AG04450 (cell line): Measurements from ENCODE around the gene NEDD4L. TPM values are rescaled to one million over a fixed set of nuclear protein-coding genes. Genes with fewer than 3 reads are reported as not detected.

ENCODE experiments used
- CTCF ChIA-PET: fragments of 300-600, 350-600 bp; formaldehyde crosslinking; extraction: SDS; loops from one replicate; lab custom pipeline; 2022; ENCODE audit warnings: antibody characterized with exemption, inconsistent platforms; lab: Charles Lee
- POLR2A ChIA-PET: fragments of 350-600 bp; formaldehyde crosslinking; extraction: SDS; loops from one replicate; lab custom pipeline; 2021; ENCODE audit warnings: antibody characterized with exemption, inconsistent platforms; lab: Yijun Ruan, JAX
- DNase-seq: peaks from one replicate; pipeline ENCODE4 v3.0.0-alpha.2; 2011; ENCODE audit warnings: low read depth, low spot score
- H3K27ac ChIP-seq: one replicate; pipeline ENCODE4 v1.5.1; 2012; ENCODE audit warnings: low read depth, low read length, control low read depth
- H3K27me3 ChIP-seq: one replicate; pipeline ENCODE4 v1.6.0; 2012; ENCODE audit warnings: low read length; ENCODE audit not compliant: control insufficient read depth, insufficient read depth
- H3K4me3 ChIP-seq: 2 replicates; pipeline ENCODE4 v1.5.1; 2011; ENCODE audit warnings: mild to moderate bottlenecking, low read depth, low read length, control low read depth
- H3K9me3 ChIP-seq: 2 replicates; pipeline ENCODE4 v1.5.1; 2012; ENCODE audit warnings: low read length; ENCODE audit not compliant: control insufficient read depth, insufficient read depth
- polyA plus RNA-seq: library from polyadenylated mRNA; depleted of rRNA; stranded (reverse); fragments of >200 nt; gene quantifications from 2 replicates; pipeline ENCODE4 v1.2.3, GENCODE V29; 2011
- TF ChIP-seq, protein P1 (sequence below): IDR thresholded peaks from 2 replicates; pipeline ENCODE4 v1.5.1; 2011; ENCODE audit warnings: low read depth, low read length, control low read depth, inconsistent platforms

The NEDD4L gene
- polyA plus RNA-seq, 1 experiment: 15.0 TPM

DNA sequence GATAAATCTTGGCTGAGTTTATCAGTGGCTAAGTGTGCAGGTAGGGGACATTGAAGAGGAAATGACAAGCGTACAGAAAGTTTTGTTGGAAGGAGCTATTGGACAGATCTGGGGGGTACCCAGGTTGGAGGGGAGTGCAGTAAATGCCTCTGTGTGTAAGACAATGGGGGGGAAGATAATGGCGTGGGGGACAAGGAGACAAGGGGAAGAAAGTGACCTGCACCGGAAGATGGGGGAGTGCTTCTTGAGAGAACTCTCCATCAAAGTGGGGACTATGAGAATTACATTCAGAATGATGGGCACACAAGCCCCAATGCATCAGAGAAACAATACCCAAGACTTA is 394.9 kb downstream of the NEDD4L start:
- H3K27ac ChIP-seq: no peak overlapping the region
- peaks cover 3% of the 10 kb centered on the region for H3K27me3 ChIP-seq
- TF ChIP-seq, protein P1, sequence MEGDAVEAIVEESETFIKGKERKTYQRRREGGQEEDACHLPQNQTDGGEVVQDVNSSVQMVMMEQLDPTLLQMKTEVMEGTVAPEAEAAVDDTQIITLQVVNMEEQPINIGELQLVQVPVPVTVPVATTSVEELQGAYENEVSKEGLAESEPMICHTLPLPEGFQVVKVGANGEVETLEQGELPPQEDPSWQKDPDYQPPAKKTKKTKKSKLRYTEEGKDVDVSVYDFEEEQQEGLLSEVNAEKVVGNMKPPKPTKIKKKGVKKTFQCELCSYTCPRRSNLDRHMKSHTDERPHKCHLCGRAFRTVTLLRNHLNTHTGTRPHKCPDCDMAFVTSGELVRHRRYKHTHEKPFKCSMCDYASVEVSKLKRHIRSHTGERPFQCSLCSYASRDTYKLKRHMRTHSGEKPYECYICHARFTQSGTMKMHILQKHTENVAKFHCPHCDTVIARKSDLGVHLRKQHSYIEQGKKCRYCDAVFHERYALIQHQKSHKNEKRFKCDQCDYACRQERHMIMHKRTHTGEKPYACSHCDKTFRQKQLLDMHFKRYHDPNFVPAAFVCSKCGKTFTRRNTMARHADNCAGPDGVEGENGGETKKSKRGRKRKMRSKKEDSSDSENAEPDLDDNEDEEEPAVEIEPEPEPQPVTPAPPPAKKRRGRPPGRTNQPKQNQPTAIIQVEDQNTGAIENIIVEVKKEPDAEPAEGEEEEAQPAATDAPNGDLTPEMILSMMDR: no peak
- no peak for DNase-seq
- POLR2A ChIA-PET: interaction anchor here (0.6 to 0.7 kb wide), 2 partner anchors 17 to 414 kb away, joined by 3 to 8 read pairs; no protein-coding TSS in a partner anchor
- peak overlapping the region; percentile 36 for H3K4me3 ChIP-seq
- no peaks in the 10 kb centered on the region; the same call in 1 of the 2 replicates for H3K9me3 ChIP-seq
- CTCF ChIA-PET: interaction anchor here (0.6 kb wide), 1 partner anchor 257 kb away, joined by 3 read pairs; no protein-coding TSS in a partner anchor

DNA sequence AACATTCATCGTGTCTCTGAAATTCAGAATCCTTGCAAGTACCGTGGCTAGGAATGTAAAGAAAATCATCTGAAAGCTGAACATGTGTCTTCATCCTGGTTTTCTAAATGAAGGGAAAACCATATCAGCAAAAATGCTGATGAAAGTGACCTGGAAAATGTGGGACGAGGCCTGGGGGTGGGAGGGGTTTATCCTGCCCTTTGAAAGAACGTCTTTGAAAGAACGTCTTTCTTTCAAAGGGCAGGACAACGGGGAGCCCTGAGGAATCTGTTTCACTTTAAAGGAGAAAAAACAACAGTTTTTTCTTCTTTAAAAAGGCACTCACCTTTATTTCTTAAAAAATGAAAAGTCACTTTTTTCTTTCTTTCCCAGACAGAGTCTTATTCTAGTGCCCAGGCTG is 399.6 kb downstream of the NEDD4L start:
- POLR2A ChIA-PET: no interaction called here
- H3K9me3 ChIP-seq: no peaks in the 10 kb centered on the region
- no peak for DNase-seq
- CTCF ChIA-PET: interaction anchor here (0.6 kb wide), 2 partner anchors 8 to 13 kb away, joined by 3 read pairs; no protein-coding TSS in a partner anchor
- TF ChIP-seq, protein P1: no peak
- H3K27ac ChIP-seq: no peak overlapping the region
- peaks cover 5% of the 10 kb centered on the region for H3K27me3 ChIP-seq
- H3K4me3 ChIP-seq: no peak overlapping the region

DNA sequence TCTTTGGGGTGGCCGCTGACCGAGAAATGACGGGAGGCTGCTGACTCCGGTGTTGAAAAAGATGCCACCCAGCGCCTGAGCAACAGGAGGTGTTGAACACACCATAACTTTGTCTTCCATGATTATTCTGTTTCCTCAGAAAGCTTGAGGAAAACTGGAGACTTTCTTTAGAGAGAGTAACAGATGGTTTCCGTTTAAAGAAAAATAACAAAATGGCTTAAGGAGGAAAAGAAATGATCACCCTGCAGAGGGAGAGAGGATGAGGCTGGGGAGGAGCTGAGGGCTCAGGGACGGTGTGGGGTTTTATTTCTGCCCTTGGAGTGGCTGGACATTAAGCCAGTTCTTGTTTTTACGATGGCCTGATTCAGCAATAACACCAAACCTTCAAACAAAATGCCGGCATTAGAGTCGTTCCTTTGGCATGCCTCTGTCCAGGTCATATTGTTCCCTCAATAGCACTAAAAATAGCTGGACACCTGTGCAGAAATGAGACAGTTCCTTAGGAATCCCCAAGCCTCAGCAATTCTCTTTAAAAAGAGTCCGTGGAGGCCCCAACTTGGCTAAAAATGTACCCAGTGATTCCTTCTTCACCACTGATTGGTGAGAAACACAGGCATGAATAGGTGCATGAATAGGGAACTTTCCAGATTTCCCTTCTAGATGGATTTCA is 402.5 kb downstream of the NEDD4L start:
- H3K27me3 ChIP-seq: peaks cover 11% of the 10 kb centered on the region
- POLR2A ChIA-PET: interaction anchor here (0.7 kb wide), 1 partner anchor 227 kb away, joined by 3 read pairs; no protein-coding TSS in a partner anchor
- H3K4me3 ChIP-seq: no peak overlapping the region
- TF ChIP-seq, protein P1: no peak
- no peak overlapping the region for H3K27ac ChIP-seq
- H3K9me3 ChIP-seq: no peaks in the 10 kb centered on the region
- CTCF ChIA-PET: no interaction called here
- DNase-seq: no peak

DNA sequence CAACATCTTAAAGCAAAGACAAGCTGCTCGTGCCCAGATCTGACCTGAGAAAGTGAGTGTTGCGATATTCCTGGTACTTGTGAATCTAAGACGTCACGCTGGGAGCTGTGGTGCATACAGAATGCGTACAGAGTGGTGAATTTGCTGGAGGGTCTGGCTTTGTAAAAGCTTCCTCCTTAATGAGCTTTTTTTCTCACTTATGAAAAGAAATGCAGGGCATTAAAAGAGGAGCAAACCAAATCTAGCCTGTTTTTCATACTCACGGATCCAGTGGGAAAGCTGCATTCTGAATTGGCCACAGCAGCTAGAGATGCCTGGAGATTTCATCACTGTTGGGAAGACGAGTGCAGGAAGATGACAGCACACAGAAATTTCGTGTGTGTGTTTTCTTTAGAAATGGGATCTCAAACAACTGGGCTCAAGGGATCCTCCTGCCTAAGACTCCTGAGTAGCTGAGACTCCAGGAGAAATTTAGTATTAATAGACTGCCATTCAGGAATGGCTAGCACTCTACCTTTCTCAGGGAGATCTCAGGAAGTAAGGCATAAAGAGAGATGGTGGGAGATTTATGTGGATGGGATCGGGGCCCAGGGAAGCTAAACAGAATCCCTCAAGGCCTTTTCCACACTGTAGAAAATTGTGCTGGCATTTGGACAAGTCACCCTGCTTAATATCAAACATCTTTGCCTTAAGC is 403.5 kb downstream of the NEDD4L start:
- ChIA-PET CTCF (interaction anchor here (1.2 kb wide), 1 partner anchor 316 kb away, joined by 4 read pairs; no protein-coding TSS in a partner anchor), POLR2A (no interaction called here)
- no peak overlapping the region for H3K4me3 ChIP-seq
- no peak overlapping the region for H3K27ac ChIP-seq
- no peaks in the 10 kb centered on the region for H3K9me3 ChIP-seq
- no peak for DNase-seq
- TF ChIP-seq, protein P1: no peak
- peaks cover 11% of the 10 kb centered on the region for H3K27me3 ChIP-seq

DNA sequence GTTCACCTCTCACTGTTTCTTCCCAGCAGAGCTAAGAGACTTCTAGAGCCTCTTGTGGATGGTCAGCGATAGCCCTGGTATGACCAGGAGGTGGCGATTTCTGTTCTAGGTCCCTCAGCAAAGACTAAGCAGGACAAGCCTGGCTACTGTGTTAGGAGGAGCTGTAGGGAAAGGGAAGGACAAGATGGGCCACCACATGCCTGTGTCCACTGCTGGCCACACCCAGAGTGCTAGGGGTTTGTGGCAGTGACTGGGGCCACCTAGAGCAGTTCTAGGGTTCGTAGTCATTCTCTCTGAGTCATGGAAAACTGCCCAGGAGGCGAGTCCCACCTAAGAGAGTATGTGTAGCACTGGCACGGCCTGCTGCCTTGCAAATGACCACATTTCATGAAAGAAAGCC is 405.4 kb downstream of the NEDD4L start:
- ChIA-PET CTCF (interaction anchor here (1.3 kb wide), 1 partner anchor 314 kb away, joined by 3 read pairs; no protein-coding TSS in a partner anchor), POLR2A (no interaction called here)
- DNase-seq: no peak

More for the DNA sequence above, 405.4 kb downstream of the NEDD4L start:
- Histone ChIP-seq H3K27me3 (peaks cover 19% of the 10 kb centered on the region), H3K9me3 (no peaks in the 10 kb centered on the region), H3K27ac (no peak overlapping the region), H3K4me3 (no peak overlapping the region)
- TF ChIP-seq, protein P1: no peak
